ENCODE data around the gene MCM3. TPM values are rescaled to one million over a fixed set of nuclear protein-coding genes. Genes with fewer than 3 reads are reported as not detected.

Gene MCM3
- polyA plus RNA-seq, 1 donor from 2014 or later: 8.6 TPM

- TF ChIP-seq CTCF (IDR thresholded peaks at IDR 0.05; ENCODE audit: poor library complexity, severe bottlenecking) (no peak), SMC3 (conservative IDR thresholded peaks at IDR 0.05; ENCODE audit: poor library complexity) (no peak), REST (IDR thresholded peaks at IDR 0.05; ENCODE audit: borderline replicate concordance) (no peak), EP300 (conservative IDR thresholded peaks at IDR 0.05; ENCODE audit: poor library complexity, severe bottlenecking) (no peak), TAF1 (IDR thresholded peaks at IDR 0.05; ENCODE audit: low read depth) (no peak), RAD21 (conservative IDR thresholded peaks at IDR 0.05) (no peak), EZH2 (IDR thresholded peaks at IDR 0.05; ENCODE audit: borderline replicate concordance, insufficient read depth, low read length, poor library complexity, severe bottlenecking) (no peak), POLR2AphosphoS5 (IDR thresholded peaks at IDR 0.05) (no peak)
- no peak overlapping the region for H3K4me3 ChIP-seq (ENCODE audit: low read length)
- no peaks in the 10 kb centered on the region for H3F3A ChIP-seq (ENCODE audit: insufficient read depth, low read length, poor library complexity, severe bottlenecking)
- no peak overlapping the region for H2AFZ ChIP-seq (ENCODE audit: low read depth, low read length)
- H3K79me2 ChIP-seq (replicated peaks; ENCODE audit: insufficient read depth, low read length): no peaks in the 10 kb centered on the region
- H3K9me2 ChIP-seq (ENCODE audit: insufficient read depth, low read length): no peaks in the 10 kb centered on the region
- no peaks in the 10 kb centered on the region for H4K20me1 ChIP-seq (ENCODE audit: insufficient read depth)
- no peak overlapping the region for H3K9ac ChIP-seq (ENCODE audit: low read length)
- peaks cover 4% of the 10 kb centered on the region for H3K36me3 ChIP-seq (ENCODE audit: insufficient read depth, low read length)
- no peak overlapping the region for H3K27ac ChIP-seq (ENCODE audit: low read length)
- H3K9me3 ChIP-seq (ENCODE audit: low read length): no peaks in the 10 kb centered on the region
- no peak overlapping the region for H3K4me2 ChIP-seq (ENCODE audit: low read length)
- H3K27me3 ChIP-seq (ENCODE audit: insufficient read depth, low read depth, low read length): no peaks in the 10 kb centered on the region
Measured at GRCh38 chr6:52276130-52276529, 8.4 kb downstream of the MCM3 start.

GRCh38 chr6:52271852-52272460 is 12.6 kb downstream of the MCM3 start:
- H4K20me1 ChIP-seq (ENCODE audit: insufficient read depth): no peaks in the 10 kb centered on the region
- no peak overlapping the region for H3K4me2 ChIP-seq (ENCODE audit: low read length)
- no peak overlapping the region for H3K9ac ChIP-seq (ENCODE audit: low read length)
- H3K4me3 ChIP-seq (ENCODE audit: low read length): no peak overlapping the region
- H3K36me3 ChIP-seq (ENCODE audit: insufficient read depth, low read length): peaks cover 4% of the 10 kb centered on the region
- no peak overlapping the region for H2AFZ ChIP-seq (ENCODE audit: low read depth, low read length)
- no peaks in the 10 kb centered on the region for H3K9me3 ChIP-seq (ENCODE audit: low read length)
- no peaks in the 10 kb centered on the region for H3K79me2 ChIP-seq (replicated peaks; ENCODE audit: insufficient read depth, low read length)
- H3K27me3 ChIP-seq (ENCODE audit: insufficient read depth, low read depth, low read length): no peaks in the 10 kb centered on the region
- H3K9me2 ChIP-seq (ENCODE audit: insufficient read depth, low read length): no peaks in the 10 kb centered on the region
- no peak for TF ChIP-seq RAD21 (conservative IDR thresholded peaks at IDR 0.05)
- no peak for TF ChIP-seq SMC3 (conservative IDR thresholded peaks at IDR 0.05; ENCODE audit: poor library complexity)
- TF ChIP-seq EZH2 (IDR thresholded peaks at IDR 0.05; ENCODE audit: borderline replicate concordance, insufficient read depth, low read length, poor library complexity, severe bottlenecking): no peak
- TF ChIP-seq REST (IDR thresholded peaks at IDR 0.05; ENCODE audit: borderline replicate concordance): no peak
- no peaks in the 10 kb centered on the region for H3F3A ChIP-seq (ENCODE audit: insufficient read depth, low read length, poor library complexity, severe bottlenecking)
- H3K27ac ChIP-seq (ENCODE audit: low read length): no peak overlapping the region
